NCI-H1092 treated with DMSO at 0.1 percent for 48 hours (cell line): ENCODE data around the gene FBLN5.
"Not testable (repeated sequence)": the region's sequence is repeated elsewhere in the genome, so short reads cannot be mapped to it uniquely, and the experiment has no call there.

Experiments used
- DNase-seq: peaks from one replicate; lab custom pipeline; 2025; lab: John Stamatoyannopoulos, UW

Gene FBLN5

DNA sequence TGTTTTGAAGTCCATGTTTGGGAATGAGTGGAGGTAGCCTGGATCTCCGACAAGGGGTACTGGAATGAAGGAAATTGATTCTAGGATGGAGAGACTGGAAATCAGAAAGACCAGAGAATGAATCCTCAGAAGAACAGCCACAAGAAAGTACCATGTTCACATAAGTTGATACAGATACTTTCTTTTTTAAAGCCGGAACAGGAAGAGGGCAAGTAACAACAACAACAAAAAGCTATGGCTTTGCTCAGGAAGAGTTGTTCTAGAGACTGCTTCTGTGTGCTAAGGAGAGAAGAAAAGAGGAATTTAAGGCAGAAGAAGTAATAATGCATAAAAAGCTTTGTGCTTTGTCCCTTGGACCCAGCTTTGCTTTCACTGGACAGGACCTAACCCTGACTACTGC, 86.4 kb downstream of the FBLN5 start:
- no peak for DNase-seq

DNA sequence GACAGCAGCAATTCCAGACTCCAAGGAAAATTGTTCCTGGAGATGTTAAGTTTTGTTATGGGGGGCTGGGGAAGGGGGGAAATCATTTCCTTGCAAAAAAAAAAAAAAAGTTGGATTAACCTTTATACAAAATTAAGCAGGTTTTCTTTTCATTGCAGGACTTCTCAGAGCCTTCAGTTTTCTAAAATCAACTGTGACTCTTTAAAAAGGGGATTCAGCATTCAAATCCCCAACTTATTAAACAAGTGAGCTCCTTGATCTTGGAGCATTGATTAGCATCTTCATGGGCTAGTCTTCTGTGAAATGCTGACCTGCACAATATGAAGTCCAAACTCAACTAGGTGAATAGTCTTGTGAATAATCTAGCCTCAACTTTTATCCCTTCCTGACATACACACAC, 87.3 kb downstream of the FBLN5 start:
- DNase-seq: no peak

DNA sequence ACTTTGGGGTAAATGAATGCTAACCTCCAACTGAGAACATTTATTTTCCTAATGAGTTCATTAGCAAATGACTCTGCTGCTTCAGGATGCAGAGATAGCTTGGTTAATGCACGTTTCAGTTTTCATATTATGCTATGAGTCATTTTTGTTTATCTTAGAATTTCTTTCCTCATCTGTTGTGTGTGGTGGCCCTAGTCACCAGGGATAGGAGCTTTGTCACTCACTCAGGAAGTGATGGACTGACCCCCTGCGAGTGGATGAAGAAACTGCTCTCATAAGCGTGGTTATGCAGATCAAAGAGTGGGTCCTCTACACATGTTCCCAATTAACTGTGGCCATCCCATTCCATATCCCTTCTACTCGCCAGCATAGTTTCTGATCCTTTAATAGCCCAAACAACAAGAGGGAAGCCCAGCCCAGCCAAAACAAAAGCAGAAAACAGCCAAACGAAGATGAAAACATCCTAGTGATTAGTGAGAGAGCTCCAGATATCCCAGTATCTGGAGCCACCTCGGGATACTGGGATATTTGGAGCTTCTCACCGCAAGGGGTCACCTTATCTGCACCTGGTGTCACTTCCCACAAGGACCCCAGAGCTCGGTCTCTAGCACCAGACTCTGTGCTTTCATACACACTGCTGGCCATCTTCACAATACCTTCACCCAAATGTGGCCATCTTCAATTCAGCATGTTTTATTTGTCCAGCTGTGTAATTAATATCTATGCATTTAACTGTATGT, 88.8 kb downstream of the FBLN5 start:
- no peak for DNase-seq

DNA sequence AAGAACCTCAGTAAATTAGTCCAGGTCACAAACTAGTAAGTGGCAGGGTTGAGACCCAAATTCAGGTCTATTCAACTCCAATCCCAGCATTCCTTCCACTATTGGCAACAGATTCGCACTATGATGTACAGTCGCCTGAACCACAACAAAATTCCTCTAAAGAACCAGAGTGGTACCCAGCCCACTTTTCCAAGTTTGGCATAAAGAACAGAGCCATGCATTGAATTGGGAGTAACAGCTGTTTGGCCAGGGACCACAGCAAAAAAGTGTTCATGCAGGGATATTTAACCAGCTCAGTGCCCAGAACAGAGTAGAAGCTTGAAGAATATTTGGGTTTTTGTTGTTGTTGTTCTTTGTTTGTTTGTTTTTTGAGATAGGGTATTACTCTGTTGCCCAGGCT, 89.9 kb downstream of the FBLN5 start:
- no peak for DNase-seq

DNA sequence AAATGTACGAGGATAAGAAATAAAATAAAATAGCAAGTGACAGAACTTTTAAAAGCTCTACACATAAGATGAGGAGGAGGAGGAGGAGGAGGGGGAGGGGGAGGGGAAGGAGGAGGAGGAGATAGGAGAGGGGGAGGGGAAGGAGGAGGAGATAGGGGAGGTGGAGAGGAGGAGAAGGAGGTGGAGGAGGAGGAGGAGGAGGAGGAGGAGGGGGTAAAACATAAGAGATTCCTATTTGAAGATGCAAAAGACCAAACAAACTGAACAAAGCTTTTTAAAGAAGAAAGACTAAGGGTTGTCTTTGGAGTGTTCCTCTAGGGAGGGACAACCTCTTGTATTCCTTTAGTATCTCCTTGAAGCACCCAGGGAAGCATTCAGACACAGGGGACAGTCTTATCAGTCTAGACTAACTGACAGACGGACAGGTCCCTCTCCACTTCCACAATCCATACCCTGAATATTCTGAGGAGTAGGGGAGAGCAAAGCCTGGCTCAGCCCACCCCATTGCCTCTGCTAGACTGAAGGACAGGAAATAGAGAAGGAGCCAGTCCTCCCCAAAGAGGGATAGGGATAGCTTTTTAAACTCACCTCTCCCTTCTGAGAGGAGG, 93.1 kb downstream of the FBLN5 start:
- no peak for DNase-seq

DNA sequence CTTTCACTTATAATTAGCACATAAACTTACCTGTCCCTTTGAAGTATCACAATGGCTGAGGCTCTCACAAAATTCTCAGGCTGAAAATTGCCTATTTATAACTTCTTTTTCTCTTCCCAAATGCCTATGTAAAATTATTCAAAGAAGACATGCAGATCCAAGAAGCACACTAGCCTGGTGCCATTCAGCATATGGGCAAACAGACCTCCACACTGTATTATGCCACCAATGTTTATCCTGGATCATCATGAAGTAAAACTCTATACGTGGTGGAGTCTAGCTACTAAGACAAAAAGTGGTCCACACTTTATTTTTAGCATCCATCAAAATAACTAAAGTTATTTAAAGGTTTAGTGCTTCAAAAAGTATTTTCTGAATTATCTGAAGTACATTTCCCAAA, 95.9 kb downstream of the FBLN5 start:
- no peak for DNase-seq

DNA sequence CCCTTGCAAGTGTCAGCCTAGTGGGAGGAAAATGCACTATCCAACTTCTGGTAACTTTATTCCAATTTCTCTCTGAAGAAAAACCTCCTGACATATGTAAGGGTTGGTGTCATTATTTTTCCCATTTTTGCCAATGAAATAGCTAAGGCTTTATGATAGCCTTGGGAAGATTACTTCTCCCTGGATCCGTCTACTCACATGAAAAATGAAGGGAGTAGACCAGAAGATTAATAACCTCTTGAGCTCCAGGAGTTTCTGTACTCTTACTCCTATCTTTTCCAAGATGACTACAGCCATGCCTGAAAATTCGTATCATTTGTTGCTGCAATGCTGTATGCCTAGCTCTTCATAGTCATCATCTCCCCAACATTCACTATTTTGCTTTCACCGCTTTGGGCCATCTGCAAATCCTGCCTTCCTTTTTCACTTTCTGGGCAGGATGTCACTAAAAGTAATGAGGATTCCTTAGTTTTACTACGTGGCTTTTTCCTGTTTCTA, 98.9 kb downstream of the FBLN5 start:
- no peak for DNase-seq

DNA sequence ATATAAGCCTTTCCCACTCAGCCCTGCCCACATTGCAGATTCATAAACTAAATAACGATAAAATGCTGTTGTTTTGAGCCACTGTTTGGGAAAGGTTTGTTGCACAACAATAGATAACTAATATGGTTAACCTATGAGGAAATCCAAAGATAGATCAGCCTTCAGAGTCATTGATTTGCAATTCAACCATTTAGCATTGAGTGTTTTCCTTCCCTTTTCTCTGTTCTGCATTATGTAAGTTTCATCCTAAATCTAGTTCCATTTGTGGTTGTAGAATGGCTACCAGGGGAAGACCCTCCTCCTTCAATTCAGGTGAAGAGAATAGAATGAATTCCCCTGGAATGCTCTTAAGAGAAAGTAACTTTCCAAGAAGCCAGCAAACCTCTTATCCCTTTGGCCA, 99.8 kb downstream of the FBLN5 start:
- DNase-seq: no peak

DNA sequence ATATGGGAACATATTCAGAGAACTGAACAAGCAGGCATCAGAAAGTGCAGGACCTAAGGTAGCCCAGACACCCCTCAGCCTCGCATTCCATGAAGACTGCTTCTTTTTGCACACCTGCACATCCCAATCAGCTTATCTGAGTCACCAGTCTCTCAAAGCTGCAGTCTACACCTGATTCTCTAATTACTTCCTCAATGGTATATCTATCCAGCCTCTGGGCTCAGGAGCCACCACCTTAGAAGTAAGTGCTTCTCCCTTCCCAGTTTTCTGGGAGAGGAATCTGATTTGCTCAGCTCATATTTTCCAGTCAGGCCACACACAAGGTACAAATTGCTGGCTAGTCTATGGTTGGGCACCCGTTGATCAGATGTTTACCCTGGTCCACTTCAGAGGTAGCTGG, 101.8 kb downstream of the FBLN5 start:
- DNase-seq: no peak

DNA sequence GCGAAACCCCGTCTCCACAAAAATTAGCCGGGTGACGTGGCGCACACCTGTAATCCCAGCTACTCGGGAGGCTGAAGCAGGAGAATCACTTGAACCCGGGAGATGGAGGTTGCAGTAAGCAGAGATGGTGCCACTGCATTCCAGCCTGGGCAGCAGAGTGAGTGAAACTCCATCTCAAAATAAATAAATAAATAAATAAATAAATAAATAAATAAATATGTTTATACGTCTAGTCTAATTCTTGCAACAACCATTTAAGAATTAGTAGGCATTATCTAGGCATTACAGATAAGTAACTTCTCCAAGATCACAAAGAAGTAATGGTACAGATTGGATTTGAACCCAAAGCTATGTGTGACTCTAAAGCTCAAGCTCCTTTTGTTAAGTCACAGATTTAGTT, 102.4 kb downstream of the FBLN5 start:
- DNase-seq: not testable (repeated sequence)

DNA sequence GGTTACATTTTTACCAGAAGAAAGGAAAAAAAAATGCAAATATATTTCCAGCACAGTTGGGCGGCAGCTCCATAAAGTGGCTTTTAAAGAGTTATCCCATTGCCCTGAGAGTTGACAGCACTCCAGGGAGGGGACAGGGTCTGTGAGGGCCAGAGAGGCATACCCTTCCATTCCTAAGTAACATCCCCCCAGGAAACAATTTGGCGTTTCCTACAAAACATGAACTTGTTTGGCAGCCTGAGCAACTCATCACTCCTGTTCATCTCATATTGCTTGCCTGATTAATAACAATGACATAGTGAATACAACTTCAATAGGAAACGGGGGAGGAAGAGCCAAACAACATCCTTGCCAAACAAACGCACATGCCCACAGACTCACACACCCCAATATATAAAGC, 103.5 kb downstream of the FBLN5 start:
- no peak for DNase-seq

DNA sequence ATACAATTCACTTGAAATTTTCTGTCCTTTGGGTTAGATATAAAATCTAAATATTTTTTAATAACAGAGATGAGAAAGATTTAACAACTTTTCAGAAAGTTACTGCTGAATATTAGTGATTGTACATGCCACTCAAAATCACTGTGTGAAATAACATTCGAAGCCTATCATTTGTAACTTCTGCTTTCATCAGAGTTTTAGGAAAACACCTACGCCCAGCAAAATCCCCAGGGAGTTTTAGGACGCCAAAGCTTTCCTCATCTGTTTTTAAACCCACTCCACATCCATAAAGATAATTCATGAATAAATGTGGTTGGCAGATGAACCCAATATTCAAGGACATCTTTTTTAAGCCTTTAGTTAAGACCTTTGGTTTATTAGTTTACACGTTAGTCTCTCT, 104.1 kb downstream of the FBLN5 start:
- DNase-seq: no peak

DNA sequence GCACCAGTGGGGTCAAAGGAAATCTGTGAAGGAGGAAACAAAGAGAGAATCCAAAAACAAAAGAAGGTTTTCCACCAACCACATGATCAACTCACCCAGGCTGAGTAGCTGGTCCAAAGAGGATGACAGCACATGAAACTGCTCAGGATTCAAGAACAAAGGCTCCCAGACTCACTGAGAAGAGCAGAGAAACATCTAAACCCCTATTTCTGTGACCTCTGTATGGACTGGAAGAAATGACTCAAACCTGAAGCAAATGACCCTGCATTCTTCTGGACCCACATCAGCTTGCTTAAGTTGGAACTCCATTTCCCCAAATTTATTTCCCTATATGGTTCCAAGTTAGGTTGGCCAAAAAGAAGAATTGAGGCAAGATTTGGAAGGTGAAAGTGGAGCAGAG, 106.4 kb downstream of the FBLN5 start:
- no peak for DNase-seq

DNA sequence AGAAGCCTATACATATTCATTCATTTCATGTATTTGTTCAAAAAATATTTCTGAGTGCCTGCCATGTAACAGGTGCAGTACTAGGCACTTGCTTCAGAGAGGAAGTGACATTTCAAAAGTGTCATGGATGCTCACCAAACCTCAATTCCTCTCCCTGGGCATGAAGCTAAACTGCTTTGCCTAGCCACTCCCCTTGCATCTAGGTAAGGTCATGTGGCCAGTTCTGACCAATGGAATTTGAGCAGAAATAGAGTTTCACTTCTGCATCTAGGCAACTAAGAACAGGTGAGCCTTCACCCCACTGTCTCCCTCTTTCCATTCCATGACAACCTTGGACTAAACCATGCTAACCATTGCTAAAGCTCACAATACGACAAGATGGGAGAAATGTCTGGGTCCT, 107.7 kb downstream of the FBLN5 start:
- DNase-seq: no peak

DNA sequence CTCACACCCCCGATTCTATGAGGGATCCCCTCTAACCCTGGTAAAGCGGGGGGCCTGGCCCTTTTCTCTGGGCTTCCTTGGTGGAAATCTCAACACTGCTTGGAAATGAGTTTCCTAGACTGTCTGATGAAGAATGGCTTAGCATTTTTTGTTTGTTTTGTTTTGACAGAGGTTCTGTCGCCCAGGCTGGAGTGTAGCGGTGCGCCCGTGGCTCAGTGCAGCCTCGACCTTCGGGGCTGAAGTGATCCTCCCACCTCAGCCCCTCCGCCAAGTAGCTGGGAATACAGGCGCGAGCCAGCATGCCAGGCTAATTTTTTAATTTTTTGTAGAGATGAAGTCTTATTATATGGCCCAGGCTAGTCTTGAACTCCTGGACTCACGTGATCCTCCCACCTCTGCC, 110.4 kb downstream of the FBLN5 start:
- DNase-seq: no peak

DNA sequence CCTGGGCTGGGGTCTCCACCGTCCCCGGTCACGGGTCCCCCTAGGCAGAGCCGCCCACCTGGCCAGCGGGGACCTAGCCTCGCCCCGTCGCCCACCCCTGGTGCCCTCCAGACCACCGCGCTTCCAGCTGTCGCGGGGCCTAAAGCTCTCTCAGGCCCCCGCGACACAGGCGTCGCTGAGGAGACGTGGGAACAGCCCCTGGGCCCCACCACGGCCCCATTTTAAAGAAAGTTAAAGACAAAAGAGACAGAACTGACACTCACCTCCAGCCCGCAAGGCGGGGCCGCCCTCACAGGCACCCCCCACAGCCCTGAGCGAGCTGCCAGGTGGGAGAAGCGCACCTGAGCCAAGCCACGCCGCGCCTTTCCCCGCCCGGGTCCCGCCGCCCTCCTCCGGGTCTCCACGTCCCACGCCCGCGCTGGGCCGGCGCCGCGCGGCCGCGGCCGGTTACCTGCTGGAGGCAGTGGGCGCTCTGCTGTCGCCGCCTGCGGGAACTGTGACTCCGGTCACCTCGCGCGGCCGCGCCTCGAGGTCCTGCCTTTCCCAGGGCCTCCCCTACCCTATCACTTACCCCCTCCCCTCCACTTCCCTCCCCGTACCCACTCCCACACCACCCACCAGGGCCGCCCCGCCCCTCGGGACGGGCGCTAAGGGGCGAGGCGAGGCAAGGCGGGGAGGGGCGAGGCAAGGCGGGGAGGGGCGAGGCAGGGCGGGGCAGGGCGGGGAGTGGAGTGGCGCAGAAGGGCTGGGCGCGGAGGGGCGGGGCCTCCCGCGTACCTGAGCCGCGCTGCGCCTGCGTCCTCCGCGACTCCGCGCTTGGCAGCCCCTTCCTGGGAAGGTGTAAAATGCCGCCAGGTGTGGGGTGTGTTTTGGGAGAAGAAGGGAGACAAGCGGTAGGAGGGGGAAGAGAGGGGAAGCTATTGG, 111.3 kb downstream of the FBLN5 start:
- DNase-seq: peak; percentile 14

DNA sequence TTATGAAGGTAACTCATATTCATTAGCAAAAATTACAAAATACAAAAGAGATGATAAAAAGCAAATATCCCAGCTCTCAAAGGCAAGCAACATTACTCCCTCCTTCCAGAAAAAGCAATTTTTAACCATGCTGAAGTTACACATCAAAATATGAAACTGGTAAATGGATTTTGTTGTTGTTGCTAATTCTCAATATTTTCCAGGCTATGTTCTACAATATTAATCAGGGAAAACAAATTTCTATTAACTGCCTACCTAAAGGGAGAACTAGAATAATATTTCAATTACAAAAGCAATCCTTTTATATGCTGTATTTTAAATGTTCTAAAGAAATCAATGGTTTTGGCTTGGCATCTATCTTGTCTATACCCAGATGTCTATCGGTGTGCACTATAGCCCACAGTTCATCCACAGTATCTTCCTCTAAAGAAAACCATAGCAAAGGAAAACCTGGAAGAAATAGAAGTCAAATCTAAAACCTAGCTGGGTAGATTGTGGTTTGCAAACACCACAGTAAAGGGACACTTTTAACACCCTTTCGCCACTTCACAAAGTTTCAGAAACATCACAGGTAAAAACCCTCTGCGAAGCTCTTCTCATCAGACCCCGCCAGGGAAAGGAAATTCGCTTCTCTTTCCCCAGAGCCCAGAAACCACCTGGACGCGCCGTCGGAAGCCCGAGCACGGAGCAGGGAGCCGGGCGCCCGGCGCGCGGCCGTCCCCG, 112.1 kb downstream of the FBLN5 start:
- no peak for DNase-seq

DNA sequence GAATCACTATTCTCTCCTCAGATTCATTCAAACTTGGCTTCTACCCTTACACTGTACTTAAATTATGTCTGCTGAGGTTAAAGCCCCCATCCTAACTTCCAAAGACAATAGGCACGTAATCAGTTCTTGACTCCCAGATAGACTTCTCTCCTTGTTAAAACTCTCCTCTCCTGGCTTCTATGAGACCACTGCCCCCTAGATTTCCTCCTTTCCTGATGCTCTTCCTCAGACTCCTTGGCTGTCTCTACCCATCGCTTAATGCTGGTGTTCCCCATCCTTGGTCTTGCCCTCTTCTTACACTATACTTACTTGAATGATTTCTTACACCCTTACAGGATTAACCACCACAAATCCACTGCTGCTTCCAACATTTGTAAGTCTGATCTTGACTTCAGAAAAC, 112.9 kb downstream of the FBLN5 start:
- DNase-seq: no peak

DNA sequence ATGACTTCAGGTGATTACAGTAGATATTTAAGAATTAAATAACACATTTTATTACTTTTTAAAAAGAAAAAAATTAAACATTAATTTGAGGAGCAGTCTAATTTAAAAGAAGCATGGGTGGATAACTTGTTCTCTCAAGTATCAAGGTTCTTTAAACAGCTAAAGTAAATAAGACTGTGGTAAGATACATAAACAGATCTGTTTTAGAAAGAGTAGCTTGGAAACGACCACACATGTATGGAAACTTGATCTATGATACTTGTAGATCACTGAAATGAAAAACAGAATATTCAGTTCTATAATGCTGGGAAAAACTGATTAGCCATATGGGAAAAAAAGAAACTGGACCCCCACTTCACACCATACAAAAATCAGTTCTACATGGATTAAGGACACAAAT, 116.2 kb downstream of the FBLN5 start:
- no peak for DNase-seq

DNA sequence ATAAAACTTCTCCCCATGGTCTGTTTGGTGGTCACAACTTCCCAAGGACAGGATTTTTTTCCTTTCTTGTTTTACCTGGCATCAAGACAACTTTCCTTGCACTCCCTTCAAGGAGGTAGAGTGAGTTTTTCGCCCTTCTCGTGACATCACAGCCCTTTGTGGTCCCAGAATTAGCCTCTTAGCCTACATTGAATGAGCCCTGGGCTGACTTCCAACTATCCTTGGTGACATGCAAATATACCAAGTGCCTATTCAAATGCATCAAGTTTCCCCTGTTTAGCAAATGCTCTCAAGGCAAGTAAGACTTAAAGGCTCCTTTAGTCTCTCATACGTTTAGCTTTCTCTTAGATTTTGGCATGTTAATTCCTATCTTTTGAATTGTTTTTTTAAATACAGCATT, 116.7 kb downstream of the FBLN5 start:
- DNase-seq: peak; percentile 46

DNA sequence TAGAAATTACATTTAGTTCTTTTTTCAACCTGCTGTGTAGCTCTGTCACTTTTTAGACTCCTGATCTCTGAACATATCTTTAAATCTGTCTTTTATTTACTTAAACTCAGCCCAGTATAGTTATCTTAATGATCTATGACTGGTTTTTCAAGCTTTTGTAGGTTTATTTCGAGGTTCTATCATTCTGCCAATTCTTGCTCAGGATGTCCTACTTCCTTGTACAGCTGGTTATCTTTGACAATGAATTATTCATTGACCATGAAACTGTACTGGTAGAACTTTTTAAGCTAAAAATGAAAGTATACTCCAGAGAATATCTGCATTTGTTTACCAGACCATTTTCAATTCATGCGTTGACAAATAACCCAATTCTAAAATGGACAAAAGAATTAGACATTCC, 118.0 kb downstream of the FBLN5 start:
- DNase-seq: no peak

DNA sequence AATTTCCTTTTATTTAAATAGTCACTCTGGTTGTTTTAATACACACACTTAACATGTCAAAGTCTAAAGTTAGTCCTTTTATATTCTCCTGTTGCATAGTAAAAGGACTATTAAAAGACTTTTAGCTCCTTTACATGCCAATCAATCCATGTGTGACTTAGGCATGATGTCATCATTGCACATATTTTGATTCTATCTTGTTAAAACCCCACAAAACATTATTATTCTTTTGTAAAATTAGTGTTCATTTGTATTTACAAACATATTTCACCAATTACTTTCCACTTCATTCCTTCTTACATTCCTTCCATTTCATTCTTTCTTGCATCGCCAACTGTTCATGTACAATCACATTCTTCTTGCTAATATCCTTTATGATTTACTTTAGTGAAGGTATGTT, 119.7 kb downstream of the FBLN5 start:
- DNase-seq: no peak
